Neural progenitor cell (in vitro differentiated cells): ENCODE results near the gene LINGO1. TPM values are rescaled to one million over a fixed set of nuclear protein-coding genes. Genes with fewer than 3 reads are reported as not detected.
A peak's percentile ranks its signal among the peaks of the same experiment; 100 is the strongest.

Source experiments
- DNase-seq: peaks from one replicate; pipeline ENCODE4 v3.0.0-alpha.2; 2016; ENCODE audit warnings: low spot score
- H2AFZ ChIP-seq: fragments of 200-600 bp; sonication (generic); replicated peaks from 2 replicates; pipeline ENCODE4 v1.6.1; 2016; ENCODE audit warnings: antibody characterized with exemption
- H3F3A ChIP-seq: fragments of 200-600 bp; sonication (generic); 2 replicates; pipeline ENCODE4 v1.6.1; 2016; ENCODE audit warnings: antibody characterized with exemption, low read depth
- H3K27ac ChIP-seq: fragments of 200-600 bp; sonication (generic); 2 replicates; pipeline ENCODE4 v1.5.1; 2016; ENCODE audit warnings: mild to moderate bottlenecking
- H3K27me3 ChIP-seq: fragments of 200-600 bp; sonication (generic); 2 replicates; pipeline ENCODE4 v1.6.1; 2016; ENCODE audit warnings: mild to moderate bottlenecking, moderate library complexity
- H3K36me3 ChIP-seq: fragments of 200-600 bp; sonication (generic); 2 replicates; pipeline ENCODE4 v1.5.1; 2016
- H3K4me1 ChIP-seq: fragments of 200-600 bp; sonication (generic); 2 replicates; pipeline ENCODE4 v1.6.1; 2016; ENCODE audit warnings: mixed run types
- H3K4me2 ChIP-seq: fragments of 200-600 bp; sonication (generic); 2 replicates; pipeline ENCODE4 v1.6.1; 2016
- H3K4me3 ChIP-seq: fragments of 200-600 bp; sonication (generic); 2 replicates; pipeline ENCODE4 v1.5.1; 2016
- H3K79me2 ChIP-seq: fragments of 200-600 bp; sonication (generic); 2 replicates; pipeline ENCODE4 v1.6.1; 2016; ENCODE audit warnings: low read depth
- H3K9ac ChIP-seq: fragments of 200-600 bp; sonication (generic); 2 replicates; pipeline ENCODE4 v1.6.1; 2016
- H3K9me3 ChIP-seq: fragments of 200-600 bp; sonication (generic); 2 replicates; pipeline ENCODE4 v1.5.1; 2016; ENCODE audit warnings: low read depth
- H4K20me1 ChIP-seq: fragments of 200-600 bp; sonication (generic); 2 replicates; pipeline ENCODE4 v1.6.1; 2016; ENCODE audit warnings: low read depth
- H3K27ac Mint-ChIP-seq: 3 replicates; pipeline ENCODE4 v1.8.0; 2021; ENCODE audit warnings: mixed read lengths
- H3K27me3 Mint-ChIP-seq: 2 replicates; pipeline ENCODE4 v1.8.0; 2022; ENCODE audit warnings: low read depth, mild to moderate bottlenecking, inconsistent platforms, moderate library complexity, mixed read lengths; ENCODE audit not compliant: insufficient read depth
- H3K36me3 Mint-ChIP-seq: 3 replicates; pipeline ENCODE4 v1.8.0; 2021; ENCODE audit warnings: mixed read lengths
- H3K4me1 Mint-ChIP-seq: 3 replicates; pipeline ENCODE4 v1.8.0; 2021; ENCODE audit warnings: mixed read lengths
- H3K4me3 Mint-ChIP-seq: 3 replicates; pipeline ENCODE4 v1.8.0; 2021; ENCODE audit warnings: mild to moderate bottlenecking, moderate library complexity, mixed read lengths
- H3K9me3 Mint-ChIP-seq: 3 replicates; pipeline ENCODE4 v1.8.0; 2020; ENCODE audit warnings: mixed read lengths
- CTCF ChIP-seq: fragments of 200-600 bp; sonication (generic); IDR thresholded peaks from 2 replicates; pipeline ENCODE4 v1.5.1; 2017; ENCODE audit warnings: antibody characterized with exemption, mild to moderate bottlenecking
- EZH2 ChIP-seq: fragments of 200-600 bp; sonication (generic); IDR thresholded peaks from 2 replicates; pipeline ENCODE4 v1.6.1; 2017; ENCODE audit warnings: antibody characterized with exemption, mild to moderate bottlenecking, moderate library complexity
- EZH2phosphoT487 ChIP-seq: fragments of 200-600 bp; sonication (generic); IDR thresholded peaks from 2 replicates; pipeline ENCODE4 v1.6.1; 2017; ENCODE audit warnings: antibody characterized with exemption
- total RNA-seq: library from RNA; depleted of rRNA; stranded (reverse); fragments of >200 nt; gene quantifications from 2 replicates; pipeline ENCODE4 v1.2.3, GENCODE V29; 2015; ENCODE audit warnings: low replicate concordance

LINGO1 gene
- total RNA-seq, 1 donor from 2014 or later, result 7.9 TPM

- peaks cover 66% of the 10 kb centered on the region for H3K79me2 ChIP-seq
- peaks cover 53% of the 10 kb centered on the region for H4K20me1 ChIP-seq
- no peak overlapping the region for H2AFZ ChIP-seq
- H3K9me3 Mint-ChIP-seq, result no peaks in the 10 kb centered on the region
- no peak overlapping the region for H3K9ac ChIP-seq
- H3K27me3 ChIP-seq, result peaks cover 4% of the 10 kb centered on the region
- DNase-seq, result no peak
- peak overlapping the region; percentile 80 for H3K4me3 Mint-ChIP-seq
- H3K27ac ChIP-seq, result no peak overlapping the region
- no peak overlapping the region for H3K27ac Mint-ChIP-seq
- H3K27me3 Mint-ChIP-seq, result peaks cover 16% of the 10 kb centered on the region
- H3K4me1 ChIP-seq, result peaks cover 51% of the 10 kb centered on the region
- H3K36me3 Mint-ChIP-seq, result no peaks in the 10 kb centered on the region
- peak overlapping the region; percentile 90 for H3K4me3 ChIP-seq
- no peaks in the 10 kb centered on the region for H3K9me3 ChIP-seq
- no peak for TF ChIP-seq CTCF
- no peak for TF ChIP-seq EZH2
- TF ChIP-seq EZH2phosphoT487, result no peak
- H3K36me3 ChIP-seq, result no peaks in the 10 kb centered on the region
- H3F3A ChIP-seq, result peaks cover 73% of the 10 kb centered on the region
- H3K4me2 ChIP-seq, result peak overlapping the region; percentile 94
- H3K4me1 Mint-ChIP-seq, result peaks cover 47% of the 10 kb centered on the region
Observed at GRCh38 chr15:77630056-77630455, 2.7 kb downstream of the LINGO1 start.

- Histone ChIP-seq H3K79me2 (peaks cover 73% of the 10 kb centered on the region), H3K27ac (no peak overlapping the region), H3K36me3 (no peaks in the 10 kb centered on the region), H2AFZ (no peak overlapping the region), H3K9me3 (no peaks in the 10 kb centered on the region), H3K27me3 (no peaks in the 10 kb centered on the region), H3K4me3 (no peak overlapping the region), H3K4me2 (peak overlapping the region; percentile 21), H3F3A (peaks cover 72% of the 10 kb centered on the region), H4K20me1 (peaks cover 58% of the 10 kb centered on the region), H3K4me1 (peaks cover 55% of the 10 kb centered on the region), H3K9ac (no peak overlapping the region)
- peaks cover 46% of the 10 kb centered on the region for H3K4me1 Mint-ChIP-seq
- DNase-seq, result no peak
- peaks cover 15% of the 10 kb centered on the region for H3K27me3 Mint-ChIP-seq
- TF ChIP-seq CTCF (no peak), EZH2phosphoT487 (no peak), EZH2 (no peak)
- no peaks in the 10 kb centered on the region for H3K9me3 Mint-ChIP-seq
- H3K36me3 Mint-ChIP-seq, result no peaks in the 10 kb centered on the region
- H3K4me3 Mint-ChIP-seq, result peak overlapping the region; percentile 48
- H3K27ac Mint-ChIP-seq, result no peak overlapping the region
Observed at GRCh38 chr15:77629070-77630030, 3.4 kb downstream of the LINGO1 start.

- Histone ChIP-seq H3K9me3 (no peaks in the 10 kb centered on the region), H3F3A (peaks cover 63% of the 10 kb centered on the region), H3K9ac (no peak overlapping the region), H3K27ac (peak overlapping the region; percentile 2), H3K36me3 (no peaks in the 10 kb centered on the region), H3K27me3 (no peaks in the 10 kb centered on the region), H3K4me2 (peak overlapping the region; percentile 49), H4K20me1 (peaks cover 59% of the 10 kb centered on the region), H3K4me3 (no peak overlapping the region), H2AFZ (no peak overlapping the region), H3K79me2 (peaks cover 87% of the 10 kb centered on the region), H3K4me1 (peaks cover 66% of the 10 kb centered on the region)
- Mint-ChIP-seq H3K9me3 (no peaks in the 10 kb centered on the region), H3K4me3 (no peak overlapping the region), H3K27ac (no peak overlapping the region), H3K36me3 (no peaks in the 10 kb centered on the region), H3K4me1 (peaks cover 50% of the 10 kb centered on the region), H3K27me3 (peaks cover 7% of the 10 kb centered on the region)
- no peak for TF ChIP-seq EZH2
- no peak for TF ChIP-seq EZH2phosphoT487
- no peak for TF ChIP-seq CTCF
- DNase-seq, result no peak
Observed at GRCh38 chr15:77628010-77628409, 4.7 kb downstream of the LINGO1 start.
